ENCODE data around the gene DPH1.

DNA sequence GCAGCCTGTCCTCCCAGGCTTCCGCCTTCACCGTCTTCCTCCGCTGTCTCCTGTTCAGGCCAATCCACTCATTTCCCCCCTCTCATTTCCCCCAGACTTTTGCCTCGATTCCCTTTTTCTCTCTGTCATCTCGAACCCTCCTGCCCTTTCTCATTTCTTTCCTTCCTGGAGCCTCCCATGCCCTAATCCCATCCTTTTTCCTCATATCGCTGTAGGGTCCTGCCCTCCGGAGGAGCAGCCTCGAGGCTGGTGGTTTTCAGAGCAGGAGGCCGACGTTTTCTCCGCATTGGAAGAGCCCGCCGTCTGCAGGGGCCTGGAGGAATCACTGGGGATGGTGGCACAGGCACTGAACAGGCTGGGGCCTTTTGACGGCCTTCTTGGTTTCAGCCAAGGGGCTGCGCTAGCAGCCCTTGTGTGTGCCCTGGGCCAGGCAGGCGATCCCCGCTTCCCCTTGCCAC, 12.5 kb downstream of the DPH1 start:
- TF ChIP-seq CTCF (conservative IDR thresholded peaks at IDR 0.05; ENCODE audit: low read length) (no peak), EZH2phosphoT487 (IDR thresholded peaks at IDR 0.05; ENCODE audit: borderline replicate concordance) (no peak)
